GM23338 (cell line): ENCODE results near the gene SGK1. TPM values are rescaled to one million over a fixed set of nuclear protein-coding genes. Genes with fewer than 3 reads are reported as not detected.
"Not testable (repeated sequence)": the region's sequence is repeated elsewhere in the genome, so short reads cannot be mapped to it uniquely, and the experiment has no call there.

Experiments used
- ATAC-seq: fragments of 200-7000 bp; cut with Tn5 transposase; 3 replicates; pipeline ENCODE4 v1.9.1; 2020
- DNase-seq: peaks from one replicate; pipeline ENCODE4 v3.0.0-alpha.2; 2015; ENCODE audit warnings: low spot score
- H2AFZ ChIP-seq: fragments of 200-600 bp; sonication (generic); 2 replicates; pipeline ENCODE4 v1.8.0; 2016; ENCODE audit warnings: antibody characterized with exemption, mild to moderate bottlenecking, moderate library complexity
- H3F3A ChIP-seq: fragments of 200-600 bp; sonication (generic); replicated peaks from 2 replicates; pipeline ENCODE4 v1.8.0; 2017; ENCODE audit warnings: antibody characterized with exemption, mixed run types, low read depth
- H3K27ac ChIP-seq: fragments of 200-600 bp; sonication (generic); 2 replicates; pipeline ENCODE4 v1.6.1; 2016; ENCODE audit warnings: low read depth
- H3K27me3 ChIP-seq: fragments of 200-600 bp; sonication (generic); 2 replicates; pipeline ENCODE4 v1.8.0; 2016; ENCODE audit warnings: mild to moderate bottlenecking, mixed run types, moderate library complexity; ENCODE audit not compliant: insufficient read depth
- H3K36me3 ChIP-seq: fragments of 200-600 bp; sonication (generic); 2 replicates; pipeline ENCODE4 v1.8.0; 2016; ENCODE audit warnings: mild to moderate bottlenecking; ENCODE audit not compliant: insufficient read depth
- H3K4me1 ChIP-seq: fragments of 200-600 bp; sonication (generic); 2 replicates; pipeline ENCODE4 v1.8.0; 2016; ENCODE audit warnings: mild to moderate bottlenecking, moderate library complexity; ENCODE audit not compliant: insufficient read depth
- H3K4me2 ChIP-seq: fragments of 200-600 bp; sonication (generic); 2 replicates; pipeline ENCODE4 v1.7.1; 2017; ENCODE audit warnings: mixed run types
- H3K4me3 ChIP-seq: fragments of 200-600 bp; sonication (generic); 2 replicates; pipeline ENCODE4 v1.6.1; 2016; ENCODE audit warnings: mixed run types
- H3K79me2 ChIP-seq: fragments of 200-600 bp; sonication (generic); replicated peaks from 2 replicates; pipeline ENCODE4 v1.8.0; 2017; ENCODE audit warnings: mild to moderate bottlenecking; ENCODE audit not compliant: insufficient read depth
- H3K9me2 ChIP-seq: fragments of 200-600 bp; sonication (generic); 2 replicates; pipeline ENCODE4 v1.8.0; 2017; ENCODE audit not compliant: insufficient read depth
- H4K20me1 ChIP-seq: fragments of 200-600 bp; sonication (generic); replicated peaks from 2 replicates; pipeline ENCODE4 v1.8.0; 2017; ENCODE audit warnings: mild to moderate bottlenecking; ENCODE audit not compliant: insufficient read depth
- H3K27ac Mint-ChIP-seq: 2 replicates; pipeline ENCODE4 v1.8.0; 2020; ENCODE audit warnings: inconsistent platforms, mild to moderate bottlenecking, moderate library complexity, mixed read lengths
- H3K27me3 Mint-ChIP-seq: 3 replicates; pipeline ENCODE4 v1.8.0; 2022; ENCODE audit warnings: low read depth, mild to moderate bottlenecking, moderate library complexity, mixed read lengths, inconsistent platforms; ENCODE audit not compliant: insufficient read depth, poor library complexity
- H3K36me3 Mint-ChIP-seq: 3 replicates; pipeline ENCODE4 v1.8.0; 2021; ENCODE audit warnings: low read depth, mild to moderate bottlenecking, inconsistent platforms, moderate library complexity, mixed read lengths
- H3K4me1 Mint-ChIP-seq: 3 replicates; pipeline ENCODE4 v1.8.0; 2020; ENCODE audit warnings: mild to moderate bottlenecking, inconsistent platforms, mixed read lengths
- H3K4me3 Mint-ChIP-seq: 3 replicates; pipeline ENCODE4 v1.8.0; 2021; ENCODE audit warnings: moderate library complexity, mild to moderate bottlenecking, inconsistent platforms, mixed read lengths
- H3K9me3 Mint-ChIP-seq: 3 replicates; pipeline ENCODE4 v1.8.0; 2020; ENCODE audit warnings: moderate library complexity, mild to moderate bottlenecking, inconsistent platforms, mixed read lengths
- CREB1 ChIP-seq: fragments of 250-450 bp; sonication (Bioruptor Pico); IDR thresholded peaks from 2 replicates; pipeline ENCODE4 v1.5.0; 2020; ENCODE audit warnings: low read depth, mild to moderate bottlenecking, moderate library complexity
- EZH2phosphoT487 ChIP-seq: fragments of 200-600 bp; sonication (generic); IDR thresholded peaks from one replicate; pipeline ENCODE4 v1.8.1; 2018; ENCODE audit warnings: antibody characterized with exemption; ENCODE audit not compliant: unreplicated experiment
- REST ChIP-seq: IDR thresholded peaks from one replicate; pipeline ENCODE4 v1.6.1; 2018; ENCODE audit warnings: antibody characterized with exemption; ENCODE audit not compliant: unreplicated experiment
- STAT1 ChIP-seq: IDR thresholded peaks from one replicate; pipeline ENCODE4 v1.6.1; 2016; ENCODE audit warnings: antibody characterized with exemption; ENCODE audit not compliant: unreplicated experiment
- ZNF114 ChIP-seq: fragments of 250-450 bp; sonication (Bioruptor Pico); IDR thresholded peaks from 2 replicates; pipeline ENCODE4 v1.5.0; 2020; ENCODE audit warnings: mild to moderate bottlenecking, moderate library complexity
- ZNF331 ChIP-seq: fragments of 250-450 bp; sonication (Bioruptor Pico); IDR thresholded peaks from 2 replicates; pipeline ENCODE4 v1.5.0; 2020; ENCODE audit warnings: low read depth, mild to moderate bottlenecking, moderate library complexity
- polyA plus RNA-seq: library from polyadenylated mRNA; unstranded; fragments of >200 nt; fragmentation: Nextera tagmentation; extraction: Ambion mirVana; gene quantifications from 2 replicates; pipeline ENCODE4 v1.2.1, GENCODE V29; 2016
- total RNA-seq: library from RNA; depleted of rRNA; stranded (reverse); fragments of >200 nt; shearing (Covaris generic); gene quantifications from 2 replicates; pipeline ENCODE4 v1.2.3, GENCODE V29; 2014
- TF ChIP-seq, protein P1 (sequence below), 2 experiments: fragments of 200-600 bp in 1 of 2; sonication (generic) in 1 of 2; conservative IDR thresholded peaks; 2 replicates each; pipeline versions ENCODE4 v1.5.1 to v1.6.1; 2016 to 2017; ENCODE audit warnings: antibody characterized with exemption in 2 of 2, low read depth in 2 of 2, mild to moderate bottlenecking in 2 of 2, moderate library complexity in 1 of 2

Gene SGK1
- total and polyA plus RNA-seq, 2 experiments from 2014 or later: 16.3 to 37.2 TPM

- not testable (repeated sequence) for H3K9me3 Mint-ChIP-seq, H3K27ac Mint-ChIP-seq, H3K36me3 Mint-ChIP-seq, DNase-seq, H3F3A ChIP-seq, H3K4me3 ChIP-seq, H3K9me2 ChIP-seq, H3K4me3 Mint-ChIP-seq, H3K27ac ChIP-seq, H3K36me3 ChIP-seq, ATAC-seq, H4K20me1 ChIP-seq, H3K4me2 ChIP-seq, H3K79me2 ChIP-seq
- peaks cover 12% of the 10 kb centered on the region for H3K27me3 ChIP-seq
- peak overlapping the region; percentile 75; the same call in 1 of the 2 replicates for H2AFZ ChIP-seq
- Mint-ChIP-seq H3K4me1 (peaks cover 38% of the 10 kb centered on the region), H3K27me3 (peaks cover 12% of the 10 kb centered on the region)
- H3K4me1 ChIP-seq: peaks cover 46% of the 10 kb centered on the region
Observed at GRCh38 chr6:134181726-134182125, 136.2 kb downstream of the SGK1 start.

DNA sequence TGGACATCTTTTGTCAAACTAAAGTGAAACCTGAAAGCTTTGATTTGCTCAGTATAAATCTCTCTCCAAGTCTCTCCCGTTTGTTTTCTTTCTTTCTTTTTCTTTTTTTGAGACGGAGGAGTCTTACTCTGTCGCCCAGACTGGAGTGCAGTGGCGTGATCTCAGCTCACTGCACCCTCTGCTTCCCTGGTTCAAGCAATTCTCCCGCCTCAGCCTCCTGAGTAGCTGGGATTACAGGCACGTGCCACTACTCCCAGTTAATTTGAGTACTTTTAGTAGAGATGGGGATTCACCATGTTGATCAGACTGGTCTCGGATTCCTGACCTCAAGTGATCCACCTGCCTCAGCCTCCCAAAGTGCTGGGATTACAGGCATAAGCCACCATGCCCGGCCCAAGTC lies 136.7 kb downstream of the SGK1 start:
- not testable (repeated sequence) for H3K4me3 Mint-ChIP-seq, H4K20me1 ChIP-seq, H3K79me2 ChIP-seq, H3K9me2 ChIP-seq, H3F3A ChIP-seq, H3K27ac ChIP-seq, DNase-seq, H3K36me3 Mint-ChIP-seq, H3K36me3 ChIP-seq, H3K9me3 Mint-ChIP-seq, ATAC-seq, H3K4me2 ChIP-seq, H3K4me3 ChIP-seq
- H3K27me3 Mint-ChIP-seq: peaks cover 12% of the 10 kb centered on the region
- Histone ChIP-seq H3K27me3 (peaks cover 16% of the 10 kb centered on the region), H3K4me1 (peaks cover 48% of the 10 kb centered on the region), H2AFZ (peak overlapping the region; percentile 75; the same call in 1 of the 2 replicates)
- peak overlapping the region; percentile 80; the same call in 1 of the 2 replicates for H3K27ac Mint-ChIP-seq
- H3K4me1 Mint-ChIP-seq: peaks cover 38% of the 10 kb centered on the region

GRCh38 chr6:134180540-134180939 lies 137.4 kb downstream of the SGK1 start:
- H4K20me1 ChIP-seq, H3F3A ChIP-seq, ATAC-seq, H3K27ac Mint-ChIP-seq, DNase-seq, H3K79me2 ChIP-seq, H3K4me3 Mint-ChIP-seq, H3K9me3 Mint-ChIP-seq, H3K9me2 ChIP-seq, H3K36me3 Mint-ChIP-seq, H3K4me2 ChIP-seq, H3K4me3 ChIP-seq, H3K27ac ChIP-seq, H2AFZ ChIP-seq, H3K36me3 ChIP-seq: not testable (repeated sequence)
- Mint-ChIP-seq H3K4me1 (peaks cover 42% of the 10 kb centered on the region), H3K27me3 (peaks cover 17% of the 10 kb centered on the region)
- peaks cover 19% of the 10 kb centered on the region for H3K27me3 ChIP-seq
- H3K4me1 ChIP-seq: peaks cover 48% of the 10 kb centered on the region

- Histone ChIP-seq H2AFZ (peak overlapping the region; percentile 43; the same call in 1 of the 2 replicates), H3K79me2 (peaks cover 4% of the 10 kb centered on the region; the same call in 1 of the 2 replicates), H3K27ac (peak overlapping the region; percentile 42; the same call in 1 of the 2 replicates), H3K4me3 (peak overlapping the region; percentile 46), H3K4me1 (peaks cover 43% of the 10 kb centered on the region), H3K9me2 (0 out of 2 replicates have a peak, but pooled peaks cover 2% of the 10 kb centered on the region), H3K36me3 (no peaks in the 10 kb centered on the region), H3K4me2 (peak overlapping the region; percentile 78), H4K20me1 (no peaks in the 10 kb centered on the region), H3K27me3 (peaks cover 19% of the 10 kb centered on the region), H3F3A (0 out of 2 replicates have a peak, but pooled peaks cover 3% of the 10 kb centered on the region)
- Mint-ChIP-seq H3K36me3 (peaks cover 9% of the 10 kb centered on the region), H3K4me1 (peaks cover 41% of the 10 kb centered on the region), H3K4me3 (peak overlapping the region; percentile 67), H3K9me3 (no peaks in the 10 kb centered on the region; the same call in 2 of the 3 replicates), H3K27me3 (peaks cover 16% of the 10 kb centered on the region), H3K27ac (no peak overlapping the region)
- ATAC-seq (peak; percentile 36), DNase-seq (peak; percentile 98)
- TF ChIP-seq, protein P1, sequence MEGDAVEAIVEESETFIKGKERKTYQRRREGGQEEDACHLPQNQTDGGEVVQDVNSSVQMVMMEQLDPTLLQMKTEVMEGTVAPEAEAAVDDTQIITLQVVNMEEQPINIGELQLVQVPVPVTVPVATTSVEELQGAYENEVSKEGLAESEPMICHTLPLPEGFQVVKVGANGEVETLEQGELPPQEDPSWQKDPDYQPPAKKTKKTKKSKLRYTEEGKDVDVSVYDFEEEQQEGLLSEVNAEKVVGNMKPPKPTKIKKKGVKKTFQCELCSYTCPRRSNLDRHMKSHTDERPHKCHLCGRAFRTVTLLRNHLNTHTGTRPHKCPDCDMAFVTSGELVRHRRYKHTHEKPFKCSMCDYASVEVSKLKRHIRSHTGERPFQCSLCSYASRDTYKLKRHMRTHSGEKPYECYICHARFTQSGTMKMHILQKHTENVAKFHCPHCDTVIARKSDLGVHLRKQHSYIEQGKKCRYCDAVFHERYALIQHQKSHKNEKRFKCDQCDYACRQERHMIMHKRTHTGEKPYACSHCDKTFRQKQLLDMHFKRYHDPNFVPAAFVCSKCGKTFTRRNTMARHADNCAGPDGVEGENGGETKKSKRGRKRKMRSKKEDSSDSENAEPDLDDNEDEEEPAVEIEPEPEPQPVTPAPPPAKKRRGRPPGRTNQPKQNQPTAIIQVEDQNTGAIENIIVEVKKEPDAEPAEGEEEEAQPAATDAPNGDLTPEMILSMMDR (conservative IDR thresholded peaks at IDR 0.05; ENCODE audit: low read depth in 2 of 2): peak; percentile 88 to 90
- TF ChIP-seq CREB1 (CRISPR knock-in tag) (peak; percentile 64), ZNF114 (0 out of 2 replicates have a peak, but pooled peaks have one; percentile 64), STAT1 (no peak), ZNF331 (CRISPR knock-in tag) (peak; percentile 4; the same call in 1 of the 2 replicates), REST (no peak), EZH2phosphoT487 (no peak)
Observed at GRCh38 chr6:134178161-134179044, 139.5 kb downstream of the SGK1 start.
